Measurements from ENCODE around the gene SLC35F6.
"Not testable (repeated sequence)": the region's sequence is repeated elsewhere in the genome, so short reads cannot be mapped to it uniquely, and the experiment has no call there.

SLC35F6 gene

GRCh38 chr2:26784570-26785234 is 20.6 kb downstream of the SLC35F6 start:
- DNase-seq (no peak), ATAC-seq (no peak)

- ATAC-seq, result peak; percentile 100
Observed at GRCh38 chr2:26785431-26786206, 21.5 kb downstream of the SLC35F6 start, which contains the start of gene CENPA. Gene CENPA, plus strand, starts transcription at chr2:26786056. Its CDS starts 141 bp downstream, at chr2:26786197.

GRCh38 chr2:26786207-26787028 is 22.3 kb downstream of the SLC35F6 start:
- DNase-seq (peak; percentile 42), ATAC-seq (peak; percentile 7)

More at GRCh38 chr2:26785431-26786206, 21.5 kb downstream of the SLC35F6 start, which contains the start of gene CENPA:
- peak; percentile 93 for DNase-seq

DNA sequence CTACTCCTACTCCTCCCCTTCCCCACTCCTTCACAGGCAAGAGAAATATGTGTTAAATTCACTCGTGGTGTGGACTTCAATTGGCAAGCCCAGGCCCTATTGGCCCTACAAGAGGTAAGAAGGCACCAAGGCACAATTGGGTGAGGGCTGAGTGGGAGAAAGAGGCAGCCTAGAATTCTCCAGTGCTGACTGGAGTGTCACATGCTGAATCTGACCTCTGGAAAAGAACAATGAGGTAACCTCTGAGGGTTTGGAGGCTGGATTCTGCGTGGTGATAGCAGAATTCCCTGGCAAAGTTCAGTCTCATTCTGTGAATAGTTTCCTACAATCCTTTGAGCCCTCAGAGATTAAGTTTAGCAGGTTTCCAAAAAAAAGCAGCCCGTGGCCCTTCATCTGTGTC is 28.6 kb downstream of the SLC35F6 start:
- no peak for DNase-seq
- no peak for ATAC-seq

GRCh38 chr2:26793518-26793917 is 29.4 kb downstream of the SLC35F6 start:
- DNase-seq (no peak), ATAC-seq (no peak)

- ATAC-seq, DNase-seq: not testable (repeated sequence)
Observed at GRCh38 chr2:26795135-26795534, 31.1 kb downstream of the SLC35F6 start.

- DNase-seq (no peak), ATAC-seq (no peak)
Observed at GRCh38 chr2:26801328-26801727, 37.2 kb downstream of the SLC35F6 start.

GRCh38 chr2:26801796-26802195 is 37.7 kb downstream of the SLC35F6 start:
- ATAC-seq (no peak), DNase-seq (no peak)

- no peak for DNase-seq
- peak; percentile 52 for ATAC-seq
Observed at GRCh38 chr2:26805241-26805676, 41.2 kb downstream of the SLC35F6 start.

DNA sequence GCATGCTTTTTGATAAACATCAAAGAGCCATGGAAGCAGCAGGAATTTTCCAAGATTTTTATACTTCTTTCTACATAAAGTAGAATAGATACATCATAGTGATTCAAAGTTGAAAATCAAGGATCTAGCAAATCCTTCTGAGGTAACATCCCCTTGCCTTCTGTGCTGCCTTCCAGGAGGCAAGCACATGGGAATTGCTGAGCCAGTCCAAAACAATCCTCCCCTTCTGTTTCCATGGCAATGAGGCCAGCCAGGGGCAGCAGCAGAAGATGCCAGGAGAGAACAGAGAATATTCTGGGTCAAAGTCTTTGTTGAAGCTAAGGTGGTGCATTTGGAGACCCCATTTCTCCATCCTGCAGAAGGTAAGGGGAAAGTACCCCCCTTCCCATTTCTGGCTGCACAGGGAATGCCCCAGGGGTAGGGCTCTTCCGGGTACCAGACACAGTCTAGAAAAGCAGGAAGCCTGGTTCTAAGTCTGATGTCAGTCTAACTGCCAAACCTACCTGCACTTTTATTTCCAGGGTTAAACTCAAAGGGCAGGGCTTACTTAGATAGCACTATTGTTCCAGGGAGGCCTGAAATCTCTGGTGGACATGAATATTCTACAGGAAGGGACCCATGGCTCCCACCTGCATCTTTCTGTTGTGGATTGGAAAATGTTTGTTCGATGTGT is 43.8 kb downstream of the SLC35F6 start:
- no peak for ATAC-seq
- DNase-seq, result no peak

GRCh38 chr2:26809211-26809610 is 45.1 kb downstream of the SLC35F6 start:
- ATAC-seq, result no peak
- DNase-seq, result no peak

DNA sequence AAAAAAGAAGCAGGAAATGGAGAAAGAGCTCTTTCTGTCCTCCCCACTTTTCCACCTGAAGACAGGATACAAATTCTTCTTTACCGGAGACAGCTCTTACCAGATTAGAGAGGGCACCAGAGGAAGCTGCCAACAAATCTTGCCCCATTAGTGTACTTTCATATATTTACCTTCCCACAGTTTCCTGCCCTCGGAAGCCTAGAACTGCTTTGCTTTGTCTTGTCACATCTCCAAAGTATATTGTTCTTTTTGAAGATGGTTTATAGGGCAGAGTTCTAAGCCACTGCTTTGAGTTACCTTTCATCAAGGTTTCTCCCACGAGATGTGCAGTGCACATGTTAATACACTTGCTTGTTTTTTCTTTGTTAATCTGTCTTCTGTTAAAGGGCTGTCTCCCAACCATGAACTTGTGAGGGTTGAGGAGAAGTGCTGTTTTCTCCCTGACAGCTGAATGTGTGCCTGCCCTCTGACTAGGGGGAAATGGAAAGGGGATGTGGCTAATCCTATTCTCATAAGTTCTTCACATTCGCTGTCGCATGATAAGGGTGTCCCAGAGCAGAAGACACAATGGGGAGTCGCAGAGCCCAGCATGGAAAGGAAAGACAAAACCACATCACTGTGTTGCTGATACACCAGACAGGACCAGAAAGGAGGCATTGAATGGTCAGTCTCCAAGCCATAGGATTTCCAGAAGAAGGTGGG is 45.9 kb downstream of the SLC35F6 start:
- ATAC-seq (no peak), DNase-seq (no peak)

DNA sequence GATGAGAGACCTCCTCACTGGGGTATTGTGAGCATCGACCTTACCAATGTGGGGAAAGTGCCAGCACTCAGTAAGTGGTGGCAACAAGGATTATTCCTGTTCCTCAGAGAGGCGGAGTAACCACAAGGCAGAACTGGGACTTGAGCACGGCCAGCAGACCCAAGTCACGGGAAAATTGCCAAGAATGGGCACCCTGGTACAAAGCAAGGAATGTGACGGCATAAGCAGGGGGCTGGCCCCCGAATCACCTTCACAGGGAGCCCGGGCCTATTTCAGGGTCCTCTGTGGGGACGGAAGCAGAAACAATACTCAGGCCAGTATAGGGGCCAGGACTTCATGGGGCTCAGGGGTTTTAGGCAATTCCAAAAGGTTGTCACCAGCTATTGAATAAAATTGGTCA is 47.2 kb downstream of the SLC35F6 start:
- DNase-seq, result no peak
- no peak for ATAC-seq

DNA sequence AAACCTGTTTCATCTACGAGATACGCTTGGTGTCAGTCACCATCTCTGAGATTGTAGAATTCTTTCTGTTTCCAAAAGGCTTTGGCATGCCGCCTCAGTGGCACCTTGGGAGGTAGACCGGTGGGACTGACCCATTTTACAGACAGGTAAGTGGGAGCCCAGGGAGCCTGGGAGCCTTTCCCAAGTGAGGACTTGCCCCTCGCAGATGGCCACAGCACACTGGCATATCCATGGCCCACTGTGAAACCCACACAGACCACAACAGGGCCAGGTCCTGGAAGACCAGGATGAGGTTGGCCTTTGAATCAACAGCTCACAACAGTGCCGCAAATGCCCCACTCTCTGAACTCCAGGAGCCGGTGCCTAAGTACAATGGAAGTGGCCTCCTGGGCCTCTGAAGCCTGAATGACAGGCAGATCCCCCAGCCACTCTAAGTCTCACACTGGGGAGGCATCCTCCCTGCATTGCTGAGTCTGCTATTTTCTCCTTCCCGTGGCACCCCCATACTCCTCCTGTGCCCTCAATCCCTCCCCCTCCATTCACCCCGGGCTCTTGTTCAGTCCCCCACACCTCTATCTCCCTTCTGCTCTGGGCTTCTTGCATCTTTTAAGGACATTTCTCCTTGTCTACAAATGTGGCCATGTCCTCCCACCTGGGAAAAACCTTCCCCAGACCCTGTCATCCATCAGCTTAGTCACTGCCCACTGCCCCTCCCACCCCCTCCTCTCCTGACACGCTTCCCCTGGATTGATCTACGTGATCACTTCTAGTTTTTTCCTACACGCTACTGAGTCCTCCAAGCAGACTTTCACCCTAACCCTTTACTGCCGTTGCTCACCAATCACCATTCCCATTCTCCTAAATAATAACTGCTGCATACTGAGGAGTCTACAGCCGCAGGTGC is 48.0 kb downstream of the SLC35F6 start:
- no peak for ATAC-seq
- DNase-seq, result no peak

DNA sequence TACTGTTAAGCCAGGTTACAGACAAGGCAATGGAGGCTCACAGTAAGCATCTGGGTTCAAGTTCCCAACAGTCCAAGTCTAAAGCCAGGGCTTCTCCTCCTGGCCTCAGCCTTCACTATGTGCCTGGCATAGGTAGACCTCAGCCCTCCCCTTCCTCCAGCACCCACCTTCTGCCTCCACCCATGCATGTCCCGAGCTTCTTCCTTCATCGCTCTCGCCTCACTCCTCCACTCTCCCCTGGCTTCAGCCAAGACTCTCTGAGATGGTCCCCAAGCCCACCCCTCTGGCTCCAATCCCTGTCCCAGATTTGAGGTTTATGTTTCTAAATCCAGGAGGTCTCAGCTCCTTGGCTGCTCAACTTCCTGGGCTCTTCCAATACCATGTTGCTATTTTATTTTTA is 48.6 kb downstream of the SLC35F6 start:
- DNase-seq (no peak), ATAC-seq (no peak)

DNA sequence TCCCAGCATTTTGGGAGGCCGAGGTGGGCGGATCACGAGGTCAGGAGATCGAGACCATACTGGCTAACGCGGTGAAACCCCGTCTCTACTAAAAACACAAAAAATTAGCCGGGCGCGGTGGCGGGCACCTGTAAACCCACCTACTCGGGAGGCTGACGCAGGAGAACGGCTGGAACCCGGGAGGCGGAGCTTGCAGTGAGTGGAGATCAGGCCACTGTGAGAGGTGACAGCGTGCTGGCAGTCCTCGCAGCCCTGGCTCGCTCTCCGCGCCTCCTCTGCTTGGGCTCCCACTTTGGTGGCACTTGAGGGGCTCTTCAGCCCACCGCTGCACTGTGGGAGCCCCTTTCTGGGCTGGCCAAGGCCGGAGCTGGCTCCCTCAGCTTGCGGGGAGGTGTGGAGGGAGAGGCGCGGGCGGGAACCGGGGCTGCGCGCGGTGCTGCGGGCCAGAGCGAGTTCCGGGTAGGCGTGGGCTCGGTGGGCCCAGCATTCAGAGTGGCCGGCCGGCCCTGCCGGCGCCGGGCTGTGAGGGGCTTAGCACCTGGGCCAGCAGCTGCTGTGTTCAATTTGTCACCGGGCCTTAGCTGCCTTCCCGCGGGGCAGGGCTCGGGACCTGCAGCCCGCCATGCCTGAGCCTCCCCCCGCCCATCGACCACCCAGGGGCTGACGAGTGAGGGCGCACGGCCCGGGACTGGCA is 50.1 kb downstream of the SLC35F6 start:
- DNase-seq, ATAC-seq: not testable (repeated sequence)

- ATAC-seq (peak; percentile 63), DNase-seq (no peak)
Observed at GRCh38 chr2:26816893-26817292, 52.8 kb downstream of the SLC35F6 start.

DNA sequence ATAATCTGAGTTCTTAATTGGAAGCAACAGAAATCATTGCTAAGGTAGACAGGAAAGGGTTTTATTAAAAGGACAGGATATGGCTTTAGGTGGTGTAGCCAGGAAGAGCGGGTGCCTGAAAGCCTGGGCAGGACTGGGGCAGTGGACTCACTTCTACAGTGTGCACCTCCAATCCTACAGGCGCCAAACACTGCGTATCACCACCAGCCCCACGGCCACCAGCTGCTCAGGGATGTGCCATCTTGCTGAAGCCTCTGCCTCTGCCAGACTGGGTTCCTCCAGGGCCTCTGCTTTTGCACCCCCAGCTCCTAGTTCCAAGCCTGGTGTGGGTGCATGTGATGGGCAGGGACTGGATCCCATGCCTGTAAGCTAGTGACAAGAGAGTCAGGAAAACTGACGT is 54.2 kb downstream of the SLC35F6 start:
- no peak for DNase-seq
- no peak for ATAC-seq

DNA sequence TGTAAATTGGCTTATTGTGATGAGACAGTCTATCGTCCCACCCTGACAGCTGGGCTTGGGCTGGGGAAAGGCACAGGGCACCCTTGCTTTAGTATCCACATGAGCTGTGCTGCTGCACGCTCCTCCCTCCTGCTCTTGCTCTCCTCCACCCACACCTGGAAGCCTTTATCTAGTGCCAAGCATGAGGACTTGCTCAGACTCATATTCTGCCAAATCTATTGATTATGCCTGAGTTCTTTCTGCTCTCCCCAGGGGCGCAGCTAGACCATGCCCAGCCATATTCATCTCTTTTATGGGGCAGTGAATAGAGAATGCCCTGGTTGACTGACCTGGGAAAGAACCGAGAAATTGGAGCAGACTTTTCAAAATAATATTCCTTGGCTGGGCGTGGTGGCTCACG is 54.9 kb downstream of the SLC35F6 start:
- DNase-seq, result no peak
- no peak for ATAC-seq

- DNase-seq (no peak), ATAC-seq (no peak)
Observed at GRCh38 chr2:26820932-26821331, 56.8 kb downstream of the SLC35F6 start.

Measured in stimulated activated naive CD8-positive, alpha-beta T cell treated with anti-CD3 and anti-CD28 coated beads, Interleukin-15, Interleukin-2, amounts not matched to agents 100 U/mL and 50 U/mL, for 24 hours (primary cell).